ENCODE results near the gene ZBTB38.

DNA sequence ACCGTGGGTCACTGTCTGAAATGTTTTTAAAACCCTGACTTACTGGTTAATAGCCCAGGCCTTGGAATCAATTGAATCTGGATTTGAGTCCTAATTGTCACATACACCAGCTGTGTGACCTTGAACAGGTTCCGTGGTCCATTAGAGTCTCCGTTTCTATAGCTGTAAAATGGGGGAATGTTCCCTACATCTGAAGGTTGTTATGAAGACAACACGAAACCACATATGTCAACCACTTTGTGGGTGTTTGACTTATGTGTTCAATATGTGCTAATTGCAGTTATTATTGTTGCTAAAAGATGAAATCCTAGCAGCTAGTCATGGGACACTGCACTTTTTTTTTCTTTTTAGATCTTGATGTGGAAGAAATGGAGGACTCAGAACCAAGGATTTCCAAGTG, 35.3 kb downstream of the ZBTB38 start:
- TF ChIP-seq, protein P1, sequence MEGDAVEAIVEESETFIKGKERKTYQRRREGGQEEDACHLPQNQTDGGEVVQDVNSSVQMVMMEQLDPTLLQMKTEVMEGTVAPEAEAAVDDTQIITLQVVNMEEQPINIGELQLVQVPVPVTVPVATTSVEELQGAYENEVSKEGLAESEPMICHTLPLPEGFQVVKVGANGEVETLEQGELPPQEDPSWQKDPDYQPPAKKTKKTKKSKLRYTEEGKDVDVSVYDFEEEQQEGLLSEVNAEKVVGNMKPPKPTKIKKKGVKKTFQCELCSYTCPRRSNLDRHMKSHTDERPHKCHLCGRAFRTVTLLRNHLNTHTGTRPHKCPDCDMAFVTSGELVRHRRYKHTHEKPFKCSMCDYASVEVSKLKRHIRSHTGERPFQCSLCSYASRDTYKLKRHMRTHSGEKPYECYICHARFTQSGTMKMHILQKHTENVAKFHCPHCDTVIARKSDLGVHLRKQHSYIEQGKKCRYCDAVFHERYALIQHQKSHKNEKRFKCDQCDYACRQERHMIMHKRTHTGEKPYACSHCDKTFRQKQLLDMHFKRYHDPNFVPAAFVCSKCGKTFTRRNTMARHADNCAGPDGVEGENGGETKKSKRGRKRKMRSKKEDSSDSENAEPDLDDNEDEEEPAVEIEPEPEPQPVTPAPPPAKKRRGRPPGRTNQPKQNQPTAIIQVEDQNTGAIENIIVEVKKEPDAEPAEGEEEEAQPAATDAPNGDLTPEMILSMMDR (IDR thresholded peaks at IDR 0.05; ENCODE audit: poor library complexity, severe bottlenecking) = no peak
- TF ChIP-seq EP300 (conservative IDR thresholded peaks at IDR 0.05; ENCODE audit: poor library complexity, severe bottlenecking) (no peak), SMC3 (conservative IDR thresholded peaks at IDR 0.05; ENCODE audit: poor library complexity) (no peak), MXI1 (conservative IDR thresholded peaks at IDR 0.05; ENCODE audit: poor library complexity, severe bottlenecking) (no peak), REST (IDR thresholded peaks at IDR 0.05; ENCODE audit: borderline replicate concordance) (no peak), EZH2 (IDR thresholded peaks at IDR 0.05; ENCODE audit: borderline replicate concordance, insufficient read depth, low read length, poor library complexity, severe bottlenecking) (no peak), TAF1 (IDR thresholded peaks at IDR 0.05; ENCODE audit: low read depth) (no peak)

All from neural cell (in vitro differentiated cells).